ENCODE results near the gene ECE1. TPM values are rescaled to one million over a fixed set of nuclear protein-coding genes. Genes with fewer than 3 reads are reported as not detected.
A peak's percentile ranks its signal among the peaks of the same experiment; 100 is the strongest.

Gene ECE1
- total RNA-seq (2014; rRNA removed; shearing (Covaris generic)) (100 and 124 TPM in 2 replicates), polyA plus RNA-seq (2016; fragmentation: Nextera tagmentation; extraction: Ambion mirVana) (82.3 and 84.2 TPM in 2 replicates)

DNA sequence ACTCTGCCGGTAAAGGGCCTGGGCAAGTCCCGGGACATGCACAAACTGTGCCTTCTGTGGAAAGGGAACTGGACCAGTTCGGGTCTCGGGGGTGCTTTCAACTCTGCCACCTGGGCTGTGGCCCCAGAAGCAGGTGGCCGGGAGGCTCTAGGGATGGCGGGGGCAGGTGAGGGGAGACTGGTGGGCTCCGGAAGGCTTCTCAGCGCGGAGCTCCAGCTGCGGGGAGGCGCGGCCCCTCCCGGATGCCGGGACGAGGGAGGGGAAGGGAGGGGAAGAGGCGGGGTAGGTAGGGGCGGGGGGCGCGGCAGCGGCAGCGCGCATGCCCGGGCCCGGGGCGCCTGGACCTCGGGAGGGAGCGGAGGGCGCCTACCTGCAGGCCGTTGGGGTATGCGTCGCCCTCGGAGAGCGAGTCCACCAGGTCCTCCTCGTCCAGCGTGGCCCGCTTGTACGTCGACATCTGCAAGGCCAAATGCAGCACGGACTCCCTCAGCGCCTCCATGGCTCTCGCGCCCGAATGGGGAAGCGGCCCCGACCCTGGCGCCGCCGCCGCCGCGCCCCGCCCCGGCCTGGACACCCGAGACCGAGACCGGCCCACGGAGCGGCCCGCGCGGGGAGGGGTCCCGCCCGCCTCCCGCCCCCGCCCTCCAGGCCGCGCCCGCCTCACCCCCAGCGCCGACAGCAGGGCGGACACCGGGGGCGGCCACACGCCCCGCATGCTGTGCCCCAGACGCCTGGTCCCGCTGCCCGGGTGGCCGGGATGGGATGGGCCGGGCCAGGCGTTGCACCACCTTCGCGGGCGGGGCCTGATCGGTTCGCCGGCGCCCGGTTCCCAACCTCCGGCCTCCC is at the start of gene ECE1:
TSS of gene ECE1 (minus strand) at position 764 of the 846 bp plus-strand sequence. CDS start at position 715, 49 bp downstream.
- H3K4me2 ChIP-seq (ENCODE audit: unreplicated experiment) = peak within 1 kb of the TSS; percentile 93
- 3% methylated on average over 24 to 61 of the region's 90 CpGs for WGBS, 2 experiments (ENCODE audit: low coverage in 1 of 2, low lambda C conversion rate in 2 of 2, missing lambda C conversion rate in 2 of 2)
- no peaks in the 10 kb centered on the region for H3K9me3 ChIP-seq (ENCODE audit: low read depth)
- H3K4me3 ChIP-seq = peak within 1 kb of the TSS; percentile 81
- H2AFZ ChIP-seq = peak within 1 kb of the TSS; percentile 77
- peaks cover 65% of the 10 kb centered on the region for H3K79me2 ChIP-seq (ENCODE audit: insufficient read depth)
- H3K9ac ChIP-seq = peak within 1 kb of the TSS; percentile 69
- H3K9me2 ChIP-seq (ENCODE audit: insufficient read depth) = no peaks in the 10 kb centered on the region
- no peak for TF ChIP-seq EZH2 (IDR thresholded peaks at IDR 0.05; ENCODE audit: insufficient read depth, poor library complexity, severe bottlenecking)
- TF ChIP-seq EZH2phosphoT487 (IDR thresholded peaks at IDR 0.05; ENCODE audit: insufficient read depth, low read depth) = no peak
- H3K4me1 ChIP-seq (ENCODE audit: insufficient read depth) = peaks cover 10% of the 10 kb centered on the region
- H3F3A ChIP-seq (ENCODE audit: insufficient read depth) = peaks cover 24% of the 10 kb centered on the region
- no peaks in the 10 kb centered on the region for H3K36me3 ChIP-seq (ENCODE audit: low read depth)
- no peak within 1 kb of the TSS for H3K27ac ChIP-seq
- H3K27me3 ChIP-seq (replicated peaks; ENCODE audit: insufficient read depth) = no peaks in the 10 kb centered on the region
- peak; percentile 71 for DNase-seq
- H4K20me1 ChIP-seq (ENCODE audit: insufficient read depth) = no peaks in the 10 kb centered on the region
- in situ Hi-C loops (cut with MboI) = no loop called here

DNA sequence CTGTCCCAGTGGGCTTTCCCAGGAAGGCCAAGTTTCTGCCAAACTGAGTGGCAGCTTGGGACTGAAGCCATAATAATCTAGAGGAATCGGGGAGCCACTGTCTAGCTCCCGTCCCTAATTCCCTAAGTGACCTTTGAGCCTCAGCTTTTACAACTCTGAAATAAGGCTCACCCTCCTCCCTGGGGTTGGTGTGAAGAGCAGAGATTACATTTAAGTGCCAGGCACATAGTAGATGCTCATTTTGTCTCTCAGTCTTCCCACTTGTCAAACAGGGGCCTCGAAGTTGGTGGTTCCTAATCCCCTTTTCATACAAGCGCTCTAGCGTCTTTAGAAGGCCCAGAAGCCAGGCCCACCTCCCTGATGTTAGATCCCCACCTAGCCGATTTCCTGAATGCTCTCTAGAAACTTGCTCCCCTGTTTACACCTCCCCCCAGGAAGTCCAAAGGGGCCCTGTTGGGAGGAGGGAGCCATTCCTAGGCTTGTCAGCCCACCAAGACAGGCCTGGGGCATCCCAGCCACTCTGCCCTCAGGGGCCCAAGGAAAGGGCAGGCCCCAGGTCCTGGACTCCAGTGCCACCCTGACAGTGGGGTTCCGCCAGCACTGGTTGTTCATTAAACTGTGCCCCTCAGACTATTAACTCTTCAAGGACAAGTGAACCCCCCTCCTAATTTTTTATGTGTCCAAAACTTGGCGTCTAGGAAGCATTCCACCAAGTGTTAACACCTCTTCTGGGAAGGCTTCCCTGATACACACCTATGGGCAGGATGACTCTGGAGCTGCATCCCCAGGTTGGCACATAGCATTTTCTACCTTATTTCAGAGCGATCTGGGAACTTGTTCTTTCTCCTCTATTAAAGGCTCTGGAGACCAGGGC is 49.3 kb upstream of the ECE1 start:
- Histone ChIP-seq H3K27me3 (replicated peaks; ENCODE audit: insufficient read depth) (no peaks in the 10 kb centered on the region), H4K20me1 (ENCODE audit: insufficient read depth) (no peaks in the 10 kb centered on the region), H3K4me3 (no peak overlapping the region), H3F3A (ENCODE audit: insufficient read depth) (peaks cover 29% of the 10 kb centered on the region), H3K79me2 (ENCODE audit: insufficient read depth) (peaks cover 93% of the 10 kb centered on the region), H3K36me3 (ENCODE audit: low read depth) (no peaks in the 10 kb centered on the region), H2AFZ (no peak overlapping the region), H3K4me1 (ENCODE audit: insufficient read depth) (peaks cover 59% of the 10 kb centered on the region), H3K9me2 (ENCODE audit: insufficient read depth) (no peaks in the 10 kb centered on the region), H3K9me3 (ENCODE audit: low read depth) (no peaks in the 10 kb centered on the region), H3K4me2 (ENCODE audit: unreplicated experiment) (no peak overlapping the region), H3K27ac (no peak overlapping the region), H3K9ac (no peak overlapping the region)
- 84 to 85% methylated on average over 9 of the region's 9 CpGs for WGBS, 2 experiments (ENCODE audit: low coverage in 1 of 2, low lambda C conversion rate in 2 of 2, missing lambda C conversion rate in 2 of 2)
- no peak for TF ChIP-seq EZH2 (IDR thresholded peaks at IDR 0.05; ENCODE audit: insufficient read depth, poor library complexity, severe bottlenecking)
- TF ChIP-seq EZH2phosphoT487 (IDR thresholded peaks at IDR 0.05; ENCODE audit: insufficient read depth, low read depth) = no peak
- DNase-seq = no peak
- in situ Hi-C loops (cut with MboI) = no loop called here

DNA sequence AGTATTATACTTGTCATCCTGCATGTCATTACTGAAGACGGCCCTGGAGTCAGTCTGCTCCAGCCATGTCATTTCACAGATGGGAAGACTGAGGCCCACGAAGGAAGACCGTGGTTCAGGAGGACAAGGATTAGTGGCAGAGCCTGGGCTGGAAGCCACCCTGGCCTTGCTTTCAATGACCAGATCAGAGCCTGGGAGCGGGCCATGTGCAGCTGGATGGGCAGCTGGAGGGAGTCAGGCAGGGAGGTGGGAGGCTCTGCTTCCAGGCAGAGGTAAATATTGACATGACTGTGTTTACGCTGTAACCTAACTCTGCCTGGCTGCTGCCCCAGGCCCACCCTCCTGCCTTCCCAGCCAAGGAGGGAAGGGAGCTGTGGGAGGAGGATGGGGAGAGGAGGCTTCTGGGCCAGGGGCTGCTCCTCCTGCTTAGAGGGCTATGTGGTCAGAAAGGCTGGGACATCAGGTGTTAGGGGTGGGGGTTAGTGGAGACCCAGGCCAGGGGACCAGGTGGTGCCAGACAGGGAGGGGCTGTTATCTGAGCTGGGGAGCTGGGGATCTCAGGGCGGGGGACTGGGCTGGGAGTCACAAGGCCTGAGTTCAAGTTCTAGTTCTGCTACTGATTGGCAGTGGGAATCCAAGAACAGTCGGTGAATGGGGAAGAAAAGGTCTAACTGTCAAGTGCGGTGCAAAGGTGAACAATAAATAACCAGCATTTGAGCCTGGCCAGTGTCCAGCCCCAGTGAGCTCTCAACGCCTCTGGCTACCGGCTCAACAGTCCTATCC is 48.5 kb upstream of the ECE1 start:
- no peak overlapping the region for H3K4me3 ChIP-seq
- H3K36me3 ChIP-seq (ENCODE audit: low read depth) = no peaks in the 10 kb centered on the region
- WGBS, 2 experiments (ENCODE audit: low coverage in 1 of 2, low lambda C conversion rate in 2 of 2, missing lambda C conversion rate in 2 of 2) = 37 to 44% methylated on average over 9 to 10 of the region's 10 CpGs
- peaks cover 35% of the 10 kb centered on the region for H3F3A ChIP-seq (ENCODE audit: insufficient read depth)
- H3K4me1 ChIP-seq (ENCODE audit: insufficient read depth) = peaks cover 62% of the 10 kb centered on the region
- H3K9me2 ChIP-seq (ENCODE audit: insufficient read depth) = no peaks in the 10 kb centered on the region
- peak; percentile 36 for DNase-seq
- H4K20me1 ChIP-seq (ENCODE audit: insufficient read depth) = no peaks in the 10 kb centered on the region
- H3K9ac ChIP-seq = peak overlapping the region; percentile 39; the same call in 1 of the 2 replicates
- no peaks in the 10 kb centered on the region for H3K27me3 ChIP-seq (replicated peaks; ENCODE audit: insufficient read depth)
- in situ Hi-C loops (cut with MboI) = no loop called here
- no peak for TF ChIP-seq EZH2phosphoT487 (IDR thresholded peaks at IDR 0.05; ENCODE audit: insufficient read depth, low read depth)
- TF ChIP-seq EZH2 (IDR thresholded peaks at IDR 0.05; ENCODE audit: insufficient read depth, poor library complexity, severe bottlenecking) = no peak
- H3K79me2 ChIP-seq (ENCODE audit: insufficient read depth) = peaks cover 88% of the 10 kb centered on the region
- no peak overlapping the region for H2AFZ ChIP-seq
- H3K9me3 ChIP-seq (ENCODE audit: low read depth) = no peaks in the 10 kb centered on the region
- peak overlapping the region; percentile 31 for H3K4me2 ChIP-seq (ENCODE audit: unreplicated experiment)
- H3K27ac ChIP-seq = peak overlapping the region; percentile 65
